NOMO-1 (cell line): Measurements from ENCODE around the gene TRPM2.
"Not testable (repeated sequence)": the region's sequence is repeated elsewhere in the genome, so short reads cannot be mapped to it uniquely, and the experiment has no call there.

Experiments
- DNase-seq, 2 experiments: peaks; one replicate each; lab custom pipeline; 2025; ENCODE audit not compliant: unreplicated experiment in 2 of 2; lab: John Stamatoyannopoulos, UW

The TRPM2 gene

DNA sequence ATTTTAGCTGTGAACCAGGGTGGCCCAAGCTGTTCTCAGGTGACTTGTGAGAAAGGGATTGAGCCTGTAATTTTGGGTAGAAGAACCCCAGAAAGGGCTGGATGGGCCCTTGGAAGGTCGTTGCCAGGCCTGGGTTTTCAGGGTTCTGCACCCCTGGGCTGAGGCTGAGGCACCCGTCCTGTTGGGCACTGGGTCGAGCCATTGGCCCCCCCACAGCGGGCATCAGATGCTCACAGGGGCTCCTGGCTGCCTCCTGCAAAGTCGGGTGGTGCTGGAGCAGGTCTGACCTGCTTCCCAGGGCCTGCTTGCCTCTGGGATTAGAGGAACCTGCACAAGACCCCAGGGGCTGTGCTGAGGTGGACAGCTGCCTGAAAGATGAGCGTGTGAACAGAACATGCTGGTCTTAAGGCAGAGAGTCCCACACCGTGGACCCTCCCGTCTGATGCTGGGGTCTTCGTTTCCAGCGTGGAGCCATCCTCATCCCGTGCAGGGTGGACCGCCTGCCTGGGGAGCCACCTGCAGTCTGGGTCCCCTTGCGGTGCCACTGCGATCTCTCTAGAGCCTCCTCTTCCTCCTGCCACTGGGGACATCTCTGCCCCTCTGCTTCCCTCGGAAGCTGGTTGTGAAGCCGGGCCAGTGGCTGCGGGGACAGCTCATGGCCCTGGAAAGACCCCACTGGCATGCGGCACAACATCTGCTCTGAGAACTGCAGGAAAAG is 1.7 kb upstream of the TRPM2 start:
- DNase-seq, result no peak

DNA sequence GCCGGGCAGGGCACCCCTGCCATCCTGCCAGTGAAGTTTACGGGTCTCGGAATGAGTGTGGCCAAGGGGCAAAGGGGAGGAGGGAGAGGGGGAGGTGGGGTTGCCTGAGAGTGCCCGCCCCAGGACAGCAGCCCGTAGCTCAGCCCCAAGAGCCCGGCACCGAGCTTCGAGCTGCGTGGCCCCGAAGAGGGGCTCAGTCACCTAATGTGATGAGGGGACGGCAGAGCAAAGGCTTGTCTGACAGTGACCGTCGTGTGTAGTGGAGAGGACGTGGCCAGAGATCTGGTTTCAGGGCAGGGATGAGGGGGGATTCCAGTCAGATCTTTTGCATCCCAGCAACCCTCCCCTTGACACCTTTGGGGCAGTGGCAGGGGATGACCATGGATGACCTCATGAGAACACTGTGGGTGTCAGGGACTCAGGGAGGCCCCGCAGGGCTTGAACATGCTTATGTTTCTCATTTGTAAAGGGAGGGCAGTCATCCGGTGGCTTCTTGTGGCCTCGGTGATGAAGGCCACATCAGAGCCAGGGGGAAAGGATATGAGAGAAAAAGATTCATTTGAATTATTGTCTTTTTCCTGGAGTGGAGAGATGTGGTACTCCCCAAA is 1.1 kb upstream of the TRPM2 start:
- DNase-seq, result no peak

DNA sequence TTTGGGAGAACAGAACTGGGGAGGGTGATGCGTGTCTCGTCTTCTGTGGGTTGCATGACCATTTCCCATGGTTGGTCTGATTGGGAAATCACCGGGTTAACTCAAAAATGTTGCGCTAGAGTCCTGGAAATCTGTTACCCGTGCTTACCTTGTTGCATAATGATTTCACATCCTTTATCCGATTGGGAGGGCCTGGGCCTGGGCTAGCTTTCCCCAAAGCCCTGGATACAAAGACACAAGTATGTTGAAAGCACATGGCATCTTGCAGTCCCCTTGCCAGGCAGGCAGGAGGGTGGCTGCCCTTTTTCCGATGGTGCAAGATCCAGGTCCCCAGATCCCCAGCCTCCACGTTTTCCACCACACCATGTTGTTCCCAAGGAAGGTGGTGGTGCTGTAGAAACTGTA is 582 bp downstream of the TRPM2 start:
- peak; percentile 93 for DNase-seq

DNA sequence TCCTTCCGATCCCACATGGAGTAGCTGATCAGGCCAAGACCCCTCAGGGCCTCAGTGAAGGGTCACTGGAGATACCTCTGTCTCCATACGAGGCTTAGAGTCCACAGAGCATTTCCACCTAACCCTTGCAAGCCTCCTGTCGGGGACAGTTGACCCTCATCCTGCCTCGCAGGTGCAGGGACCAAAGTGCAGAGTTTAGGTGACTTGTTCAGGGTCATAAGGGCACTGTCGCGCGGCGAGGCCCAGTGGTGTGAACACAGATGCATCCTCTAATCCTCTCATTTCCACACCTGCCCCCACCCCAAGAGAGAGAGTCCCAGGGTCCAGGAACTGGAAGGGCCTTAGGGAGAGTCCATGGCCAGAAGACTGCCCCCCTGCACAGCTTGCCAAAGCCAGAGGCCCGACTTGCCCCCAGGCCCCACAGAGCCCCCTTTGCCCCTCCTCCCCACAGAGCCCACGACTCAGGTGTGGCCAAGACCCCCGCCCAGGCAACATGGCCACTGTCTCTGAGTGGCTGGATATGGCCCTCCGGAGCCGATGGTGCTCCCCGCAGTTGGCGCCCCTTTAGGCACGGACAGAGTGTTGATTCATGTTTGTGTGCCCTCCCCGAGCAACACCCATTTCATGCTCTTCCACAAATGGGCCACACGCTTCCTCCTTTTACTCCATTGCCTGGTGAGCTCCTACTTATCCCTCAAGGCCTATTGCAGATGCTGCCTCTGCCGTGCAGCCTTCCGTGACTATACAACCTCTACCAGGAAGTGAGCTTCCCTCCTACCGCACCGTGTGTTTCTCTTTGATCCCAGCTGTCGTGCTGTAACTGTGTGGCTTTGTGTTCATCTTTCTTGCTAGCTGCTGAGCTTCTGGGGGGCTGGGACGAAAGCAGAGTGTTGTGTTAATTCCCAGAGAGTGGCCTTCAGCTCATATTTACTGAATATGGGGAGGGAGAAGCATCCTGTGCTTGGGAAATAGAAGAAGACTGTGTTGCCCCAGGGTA is 1.7 kb downstream of the TRPM2 start:
- peak in 1 of 2 experiments; percentile 21 for DNase-seq

DNA sequence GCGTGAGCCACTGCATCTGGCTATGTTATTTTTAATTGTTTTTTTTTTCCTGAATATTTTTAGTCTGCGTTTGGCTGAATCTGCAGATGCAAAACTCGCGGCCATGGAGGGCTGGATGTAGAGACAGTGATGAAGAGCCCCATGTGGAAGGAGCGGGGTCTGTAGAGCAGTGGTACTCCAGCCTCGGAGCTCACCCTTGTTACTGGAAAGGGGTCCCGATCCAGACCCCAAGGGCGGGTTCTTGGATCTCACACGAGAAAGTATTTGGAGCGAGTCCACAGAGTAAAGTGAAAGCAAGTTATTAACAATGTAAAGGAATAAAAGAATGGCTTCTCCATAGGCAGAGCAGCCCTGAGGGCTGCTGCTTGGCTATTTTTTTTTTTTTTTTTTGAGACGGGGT is 2.7 kb downstream of the TRPM2 start:
- DNase-seq, result no peak

DNA sequence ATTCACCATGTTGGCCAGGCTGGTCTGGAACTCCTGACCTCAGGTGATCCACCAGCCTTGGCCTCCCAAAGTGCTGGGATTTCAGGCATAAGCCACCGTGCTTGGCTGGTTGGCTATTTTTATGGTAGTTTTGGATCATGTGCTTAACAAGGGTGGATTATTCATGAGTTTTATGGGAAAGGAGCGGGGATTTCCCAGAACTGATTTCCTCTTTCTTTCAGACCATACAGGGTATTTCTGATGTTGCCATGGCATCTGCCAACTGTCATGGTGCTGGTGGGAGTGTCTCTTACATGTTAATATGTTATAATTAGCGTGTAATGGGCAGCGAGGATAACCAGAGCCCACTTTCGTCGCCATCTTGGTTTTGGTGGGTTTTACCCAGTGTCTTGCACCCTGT is 3.2 kb downstream of the TRPM2 start:
- DNase-seq, result no peak

DNA sequence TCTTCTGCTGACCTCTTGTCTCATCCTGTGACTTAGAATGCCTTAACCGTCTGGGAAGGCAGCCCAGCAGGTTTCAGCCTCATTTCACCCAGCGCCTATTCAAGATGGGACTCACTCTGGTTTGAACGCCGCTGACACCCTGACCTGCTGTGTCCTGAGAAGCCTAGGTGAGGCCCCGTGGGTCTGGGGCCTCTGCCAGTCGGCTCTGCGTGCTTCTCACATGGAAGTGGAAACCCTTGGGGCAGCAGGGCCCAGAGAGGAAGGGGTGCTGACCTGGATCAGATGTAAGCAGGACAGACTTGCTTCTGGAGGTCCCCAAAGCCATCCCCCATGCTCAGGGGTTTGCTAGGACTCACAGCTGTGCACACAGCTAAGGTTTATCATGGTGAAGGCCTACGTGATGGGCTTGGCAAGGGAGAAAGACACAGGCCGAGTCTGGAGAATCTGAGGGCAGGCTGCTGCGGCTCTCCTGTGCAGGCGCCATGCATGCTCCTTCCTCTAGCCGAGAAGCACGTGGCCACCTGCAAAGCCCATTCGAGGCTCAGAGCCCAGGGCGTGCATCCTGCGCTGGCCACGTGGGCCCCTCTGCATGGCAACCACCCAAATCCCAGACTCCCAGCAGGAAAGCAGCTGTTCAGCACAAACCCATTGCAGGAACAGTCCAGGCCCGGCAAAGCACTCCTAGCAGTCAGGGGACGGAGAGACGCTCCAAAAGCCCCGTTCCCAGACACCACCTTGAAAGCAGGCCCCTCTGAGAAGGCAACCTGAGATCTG is 3.8 kb downstream of the TRPM2 start:
- DNase-seq, result no peak

DNA sequence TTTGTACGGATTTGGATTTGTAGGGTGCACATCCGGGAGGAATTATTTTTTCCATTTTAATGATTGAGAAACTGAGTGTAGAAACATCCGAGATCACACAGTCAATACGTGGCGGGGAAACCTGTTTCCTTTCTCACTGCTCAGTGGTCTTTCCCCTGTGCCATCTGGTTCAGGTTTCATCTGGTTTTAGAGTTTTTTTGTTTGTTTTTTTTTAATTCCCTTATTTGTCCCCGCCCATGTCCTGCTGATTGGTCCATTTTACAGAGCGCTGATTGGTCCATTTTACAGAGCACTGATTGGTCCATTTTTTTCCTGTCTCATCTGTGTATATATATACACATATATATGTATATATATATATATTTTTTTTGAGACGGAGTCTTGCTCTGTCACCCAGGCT is 6.0 kb downstream of the TRPM2 start:
- DNase-seq, result no peak

DNA sequence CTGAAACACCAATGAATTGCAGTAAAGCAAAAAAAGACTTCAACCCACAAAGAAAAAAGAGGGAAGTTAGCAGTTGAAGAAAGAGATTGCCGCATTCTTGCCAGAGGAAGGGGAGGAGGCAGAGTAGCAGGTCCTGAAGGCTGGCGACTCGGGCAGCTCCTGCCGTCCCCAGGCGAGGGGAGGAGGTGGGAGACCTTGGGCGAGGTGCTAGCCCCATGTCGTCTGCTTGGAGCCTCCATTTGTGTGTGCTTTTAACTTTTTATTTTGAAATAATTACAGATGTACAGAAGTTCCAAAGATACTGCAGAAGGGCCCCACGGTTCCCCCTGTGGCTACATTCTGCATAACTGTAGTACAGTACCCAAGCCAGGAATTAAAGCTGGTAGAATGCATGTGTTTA is 6.7 kb downstream of the TRPM2 start:
- DNase-seq, result peak; percentile 87

DNA sequence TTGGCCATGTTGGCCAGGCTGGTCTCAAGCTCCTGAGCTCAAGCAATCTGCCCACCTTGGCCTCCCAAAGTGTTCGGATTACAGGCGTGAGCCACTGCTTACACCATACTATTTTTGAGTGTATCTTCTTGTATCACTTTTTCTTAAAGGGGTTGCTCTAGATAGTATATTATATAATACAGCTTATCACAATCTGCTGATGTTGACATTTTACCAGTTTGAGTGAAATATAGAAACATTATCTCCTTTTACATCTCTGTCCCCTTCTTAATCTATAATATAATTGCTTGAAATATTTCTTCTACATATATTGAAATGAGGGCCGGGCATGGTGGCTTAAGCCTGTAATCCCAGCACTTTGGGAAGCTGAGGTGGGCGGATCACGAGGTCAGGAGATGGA is 8.5 kb downstream of the TRPM2 start:
- not testable (repeated sequence) for DNase-seq

DNA sequence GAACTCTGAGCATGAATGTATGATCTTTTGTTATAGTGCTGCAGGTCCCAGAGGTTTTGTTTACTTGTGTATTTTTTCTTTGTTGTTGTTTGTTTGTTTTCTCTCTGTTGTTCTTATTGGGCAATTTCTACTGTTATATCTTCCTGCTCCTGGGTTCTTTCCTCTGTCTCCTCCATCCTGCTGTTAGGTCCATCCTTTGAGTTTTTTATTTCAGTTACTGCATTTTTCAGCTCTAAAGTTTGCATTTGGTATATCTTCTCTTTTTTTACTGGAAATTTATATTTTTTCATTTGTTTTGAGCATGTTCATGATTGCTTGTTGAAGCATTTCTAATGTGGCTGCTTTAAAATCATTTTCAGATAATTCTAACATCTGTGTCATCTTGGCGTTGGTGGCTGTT is 9.9 kb downstream of the TRPM2 start:
- DNase-seq, result no peak

DNA sequence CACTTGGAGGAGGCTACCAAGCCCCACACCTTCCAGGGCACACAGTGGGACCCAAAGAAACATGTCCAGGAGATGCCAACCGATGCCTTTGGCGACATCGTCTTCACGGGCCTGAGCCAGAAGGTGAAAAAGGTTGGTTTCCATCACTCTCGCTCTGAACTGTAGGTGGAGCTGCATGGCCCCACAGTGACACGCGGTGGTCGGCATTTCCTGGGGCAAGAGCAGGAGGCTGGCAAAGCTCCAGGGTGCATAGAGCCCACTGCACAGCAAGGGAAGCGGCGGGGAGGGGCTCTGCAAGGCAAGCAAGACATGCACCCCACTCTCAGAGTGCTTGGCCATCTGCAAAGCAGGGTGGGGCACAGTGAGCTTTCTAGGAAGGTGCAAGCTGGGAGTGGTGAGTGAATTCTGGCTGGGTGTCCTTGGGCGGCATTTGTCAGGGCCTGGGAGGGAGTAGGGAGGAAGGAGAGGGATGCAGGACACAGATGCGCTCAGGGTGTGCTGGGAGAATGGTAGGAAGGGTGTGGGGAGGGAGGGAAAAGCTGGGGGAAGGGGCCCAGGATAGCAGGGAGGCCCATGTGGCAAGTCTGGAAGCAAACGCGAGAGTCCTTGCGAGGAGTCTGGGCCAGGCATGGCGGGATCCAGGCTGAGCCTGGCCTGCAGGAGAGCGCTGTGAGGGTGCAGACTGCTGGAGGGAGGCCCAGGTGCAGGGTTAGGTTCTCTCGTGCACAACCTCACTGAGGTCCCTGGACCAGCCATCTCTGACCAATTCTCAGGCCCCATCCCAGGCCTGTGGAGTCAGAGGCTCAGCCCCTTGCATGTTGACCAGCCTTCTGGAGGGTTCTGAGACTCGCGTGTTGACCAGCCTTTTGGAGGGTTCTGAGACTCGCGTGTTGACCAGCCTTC is 11.0 kb downstream of the TRPM2 start:
- no peak for DNase-seq

DNA sequence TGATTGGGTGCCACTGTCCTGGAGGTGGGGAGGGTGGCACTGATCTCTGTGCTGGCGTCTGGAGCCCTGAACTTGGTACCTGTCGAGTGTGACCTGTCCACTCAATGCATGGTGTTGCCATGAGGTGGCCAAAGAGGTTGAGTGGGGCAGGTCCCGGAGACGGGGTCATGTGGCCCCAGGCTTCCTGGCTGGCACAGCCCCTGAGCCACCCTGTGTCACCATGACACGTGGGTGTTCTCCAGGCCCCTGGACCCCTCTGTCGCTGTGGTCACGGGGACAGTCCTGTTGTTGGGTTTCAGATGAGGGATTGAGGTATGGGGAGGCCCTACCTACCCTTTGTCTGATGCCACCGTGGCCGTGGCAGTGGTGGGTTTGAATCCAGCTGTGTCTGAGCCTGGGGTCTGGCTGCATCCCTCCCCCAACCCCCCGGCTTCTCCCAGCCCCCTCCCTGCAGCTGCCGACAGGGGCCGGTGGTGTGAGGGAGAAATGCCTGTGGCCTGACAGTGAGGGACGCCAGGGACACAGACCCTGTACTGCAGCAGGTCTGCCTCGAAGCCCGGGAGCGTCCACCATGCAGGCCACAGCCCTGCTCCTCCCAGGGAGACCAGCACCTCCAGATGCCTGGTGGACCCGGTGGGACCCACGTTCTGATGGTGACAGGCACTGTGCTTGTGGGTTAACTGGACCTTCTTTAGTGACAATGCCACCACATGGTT is 12.0 kb downstream of the TRPM2 start:
- DNase-seq, result no peak

DNA sequence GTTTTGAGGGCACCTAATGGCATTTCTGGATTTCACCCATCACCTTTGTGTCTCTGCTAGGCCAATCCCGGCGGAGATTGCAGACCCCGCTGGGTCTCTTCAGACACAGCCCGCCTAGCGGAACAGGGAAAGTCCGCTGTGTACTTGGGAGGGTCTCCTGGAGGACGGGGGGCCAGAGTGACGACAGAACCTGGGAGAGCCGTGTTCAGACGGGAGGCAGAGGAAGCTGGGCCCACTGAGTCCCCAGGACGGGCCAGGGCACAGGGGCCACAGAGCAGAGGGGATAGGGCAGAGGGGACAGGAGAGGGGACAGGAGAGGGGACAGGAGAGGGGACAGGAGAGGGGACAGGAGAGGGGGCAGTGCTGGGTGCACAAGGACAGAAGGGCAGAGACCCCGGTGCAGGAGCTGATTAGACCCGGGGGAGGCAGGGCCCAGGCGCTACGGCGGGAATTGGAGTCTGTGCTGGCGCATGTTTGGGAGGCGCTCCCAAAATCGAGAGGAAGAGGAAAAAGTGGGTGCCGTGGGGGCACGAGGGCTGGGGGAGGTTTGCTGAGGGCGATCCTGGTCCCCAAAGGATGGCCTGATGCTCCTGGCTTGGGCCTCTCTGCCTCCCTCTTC is 12.7 kb downstream of the TRPM2 start:
- no peak for DNase-seq

DNA sequence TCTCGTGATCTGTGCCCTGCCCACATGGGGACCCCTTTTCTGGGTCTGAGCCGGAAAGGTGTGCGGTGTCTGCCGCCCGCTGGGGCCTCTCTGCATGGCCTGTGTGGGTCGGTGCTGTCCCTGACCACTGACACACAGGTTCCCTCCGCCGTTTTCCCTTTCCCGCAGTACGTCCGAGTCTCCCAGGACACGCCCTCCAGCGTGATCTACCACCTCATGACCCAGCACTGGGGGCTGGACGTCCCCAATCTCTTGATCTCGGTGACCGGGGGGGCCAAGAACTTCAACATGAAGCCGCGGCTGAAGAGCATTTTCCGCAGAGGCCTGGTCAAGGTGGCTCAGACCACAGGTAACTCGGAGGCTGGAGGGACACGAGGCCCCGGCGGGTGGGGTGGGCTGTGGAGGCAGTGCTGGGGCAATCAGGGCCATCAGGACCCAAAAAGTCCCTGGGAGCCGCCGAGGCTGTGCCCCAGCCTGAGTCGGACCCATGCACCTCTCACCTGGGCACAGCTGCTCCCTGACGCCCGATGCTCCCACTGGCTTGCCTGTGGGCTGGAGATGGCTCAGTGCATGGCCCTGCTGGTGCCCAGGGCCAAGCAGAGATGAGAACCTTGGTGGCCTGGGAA is 13.3 kb downstream of the TRPM2 start:
- DNase-seq, result no peak

DNA sequence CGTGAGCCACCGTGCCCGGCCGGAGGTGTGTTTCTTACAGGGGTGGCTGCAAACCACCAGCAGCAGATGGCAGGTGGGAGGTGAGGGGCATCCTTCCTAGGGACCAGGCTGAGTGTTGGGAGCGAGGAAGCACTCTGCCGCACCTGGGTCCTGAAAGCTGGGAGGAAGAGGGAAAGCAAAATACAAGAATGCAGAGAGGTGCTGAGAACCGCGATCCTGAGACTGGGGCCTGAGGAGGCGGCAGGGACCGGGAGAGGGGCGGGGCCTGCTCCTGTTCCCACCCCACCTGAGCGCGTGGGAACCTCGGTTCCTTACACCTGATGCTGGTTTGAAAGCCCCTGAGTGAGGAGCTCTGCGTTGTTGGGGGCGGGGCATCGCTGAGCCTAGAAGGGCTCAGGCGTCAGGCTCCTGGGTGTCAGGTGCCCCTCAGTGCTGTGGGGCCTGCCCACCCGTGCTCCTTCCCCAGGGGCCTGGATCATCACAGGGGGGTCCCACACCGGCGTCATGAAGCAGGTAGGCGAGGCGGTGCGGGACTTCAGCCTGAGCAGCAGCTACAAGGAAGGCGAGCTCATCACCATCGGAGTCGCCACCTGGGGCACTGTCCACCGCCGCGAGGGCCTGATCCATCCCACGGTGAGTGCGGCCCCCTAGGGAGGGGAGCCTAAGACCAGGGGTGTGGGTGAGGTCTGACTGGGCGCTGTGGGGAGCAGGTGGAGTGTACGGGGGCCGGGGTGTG is 15.5 kb downstream of the TRPM2 start:
- no peak for DNase-seq

DNA sequence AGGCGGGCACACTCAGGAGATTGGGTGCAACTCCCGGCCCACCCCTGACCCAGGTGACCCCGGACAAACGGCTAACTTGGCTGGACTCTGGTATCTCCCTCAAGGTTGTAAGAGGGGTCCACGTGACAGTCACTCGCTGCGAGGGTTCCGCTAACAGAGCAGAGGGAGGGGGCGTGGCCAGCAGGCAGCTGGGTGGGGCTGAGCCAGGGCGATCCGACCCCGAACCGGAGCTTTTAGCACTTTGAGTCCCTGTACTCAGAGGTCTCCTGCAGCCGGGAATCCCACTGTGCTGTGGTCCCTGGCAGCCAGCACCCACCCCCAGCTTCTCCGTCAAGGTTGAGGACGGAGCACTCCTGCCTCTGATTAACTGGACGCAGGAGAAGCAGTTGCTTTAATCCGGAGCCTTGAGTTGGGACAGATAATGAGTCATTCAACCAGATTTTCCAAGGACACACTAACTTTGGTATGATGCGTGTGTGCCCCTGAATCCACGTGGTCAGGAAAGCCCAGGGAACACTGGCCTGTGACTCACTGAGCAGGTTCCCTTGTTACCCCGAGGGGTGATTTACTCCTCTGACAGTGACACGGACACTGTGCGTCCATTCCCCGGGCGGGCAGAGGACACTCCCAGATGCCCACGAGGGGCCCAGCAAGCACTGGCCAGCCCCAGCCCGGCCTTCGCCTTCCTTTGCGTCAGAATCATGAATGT is 16.8 kb downstream of the TRPM2 start:
- DNase-seq, result no peak
